Ovary (tissue), 9 donors: ENCODE results near the gene ACY1. TPM values are rescaled to one million over a fixed set of nuclear protein-coding genes. Genes with fewer than 3 reads are reported as not detected.

Experiments used
- DNase-seq, 5 donors: peaks; one replicate each; pipeline ENCODE4 v3.0.0-alpha.2; 2019 to 2020
- H3K27ac ChIP-seq, 2 donors: fragments of 200-600 bp; one replicate each; pipeline versions ENCODE4 v1.5.1 to v1.8.0; 2019 to 2022
- H3K27me3 ChIP-seq: fragments of 200-600 bp; one replicate; pipeline ENCODE4 v1.8.0; 2022
- H3K36me3 ChIP-seq: fragments of 200-600 bp; sonication (generic); one replicate; pipeline ENCODE4 v1.5.1; 2019
- H3K4me1 ChIP-seq: one replicate; pipeline ENCODE4 v1.8.1; 2013; ENCODE audit warnings: mild to moderate bottlenecking, moderate library complexity; ENCODE audit not compliant: insufficient read depth
- H3K4me3 ChIP-seq: fragments of 200-600 bp; sonication (generic); one replicate; pipeline ENCODE4 v1.5.1; 2017
- H3K9me3 ChIP-seq, 2 donors: fragments of 200-600 bp in 1 of 2; sonication (generic) in 1 of 2; one replicate each; pipeline versions ENCODE4 v1.5.1 to v1.8.1; 2013 to 2019; ENCODE audit warnings: mild to moderate bottlenecking in 1 of 2, moderate library complexity in 1 of 2
- CTCF ChIP-seq, 3 donors: fragments of 450-650 bp in 2 of 3; fragments of 200-600 bp in 1 of 3; IDR thresholded peaks; one replicate each; pipeline versions ENCODE4 v1.5.1 to v1.8.0; 2016 to 2022; ENCODE audit warnings: antibody characterized with exemption in 3 of 3, mild to moderate bottlenecking in 1 of 3
- EP300 ChIP-seq: sonication (generic); formaldehyde crosslinking; IDR thresholded peaks from one replicate; pipeline ENCODE4 v1.6.1; 2017; ENCODE audit warnings: antibody characterized with exemption
- POLR2A ChIP-seq: fragments of 450-650 bp; IDR thresholded peaks from one replicate; pipeline ENCODE4 v1.6.1; 2017; ENCODE audit warnings: antibody characterized with exemption, mild to moderate bottlenecking, moderate library complexity
- WGBS, 3 donors: extraction: QIAGEN DNeasy Blood & Tissue Kit in 1 of 3; methylation state at CpG; one replicate each; pipeline versions ENCODE4 v1.1.5 to v1.1.7; 2013 to 2017; 5-methylcytosine and 5-hydroxymethylcytosine counted together
- intact Hi-C, 4 donors: fragments of 100-400 bp; cut with DNase I; formaldehyde crosslinking; loops; one replicate each; pipeline versions ENCODE4 v1.11.0 to v1.15.1; 2022 to 2023
- polyA plus RNA-seq, 2 donors: library from polyadenylated mRNA; stranded (reverse); fragments of 200-250 nt in 1 of 2; fragments of 350-450 nt in 1 of 2; fragmentation: Illumina TruSeq in 1 of 2; extraction: RNeasy Lipid Tissue Mini Kit (QIAGEN cat#74804) in 1 of 2; gene quantifications; one replicate each; pipeline ENCODE4 v1.2.3, GENCODE V29; 2013 to 2014
- total RNA-seq, 7 donors: library from RNA; depleted of rRNA in 2 of 7; stranded (reverse); fragments of >200 nt in 2 of 7; fragmentation: NEBNext Ultra II Directional in 3 of 7; extraction: Animal tissue kit (Norgen Biotek cat#: 25700) in 3 of 7; gene quantifications; one replicate each; pipeline versions ENCODE4 v1.1.0 to v1.2.4, GENCODE V29; 2016 to 2023
- donor health status: DM: no; HTN: no; CAD: no; lungs with moderate emphysema.
- donor health status: DM: no; HTN: no; CAD: no.
- donor health status: Bipolar disorder and iron deficiency.
- donor health status: DM: yes; HTN: yes; CAD: no.
- donor health status: DM: no; HTN: no; CAD: no.
- donor health status: DM: yes; HTN: yes; CAD: no.

The ACY1 gene
- total and polyA plus RNA-seq, 9 donors: 8.4 to 27.4 (median 14.7) TPM

DNA sequence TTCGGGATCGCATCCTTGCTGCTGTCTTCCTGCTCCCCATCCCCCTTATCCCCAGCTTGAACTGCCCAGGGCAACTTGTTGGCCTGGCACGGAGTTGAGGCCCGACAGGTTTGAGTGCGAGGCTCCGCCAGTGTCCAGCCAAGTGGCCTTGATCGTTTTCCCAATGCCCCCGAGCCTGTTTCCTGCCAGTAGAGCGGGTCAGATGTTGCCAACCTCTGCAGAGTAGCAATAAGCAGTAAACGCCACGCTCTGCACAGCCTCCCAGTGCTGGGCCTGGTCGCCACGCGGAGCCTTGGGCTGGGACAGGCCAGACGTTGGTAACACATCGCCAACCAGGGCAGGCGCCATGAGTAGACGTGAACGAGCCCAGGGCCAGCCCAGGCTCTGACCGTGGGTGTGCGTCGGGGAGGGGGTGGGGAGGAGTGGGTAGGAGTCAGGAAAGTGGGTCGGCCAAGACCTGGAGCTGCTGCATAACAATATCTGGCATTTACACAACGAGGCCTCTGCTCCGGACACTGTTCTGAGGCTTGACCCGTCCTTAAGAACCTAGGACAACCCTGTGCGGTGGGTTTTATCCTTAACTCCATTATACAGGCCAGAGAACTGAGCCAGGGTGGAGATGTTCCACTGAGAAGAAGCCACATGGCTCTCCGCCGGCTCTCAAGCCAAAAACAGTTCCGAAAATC is 8.9 kb upstream of the ACY1 start:
- no peaks in the 10 kb centered on the region for H3K27me3 ChIP-seq
- peaks cover 3% of the 10 kb centered on the region for H3K4me1 ChIP-seq
- intact Hi-C loops: loop anchor here in 1 of 4 donors (1.0 kb wide), 1 partner anchor 32 kb away; the partner anchor contains the start of gene PARP3
- DNase-seq: peak; percentile 51 to 69 (median 66)
- no peaks in the 10 kb centered on the region for H3K9me3 ChIP-seq
- WGBS, 3 donors: 10 to 18% (median 13%) methylated on average over 30 of the region's 30 CpGs
- peak overlapping the region; percentile 78 to 88 for H3K27ac ChIP-seq
- TF ChIP-seq CTCF (IDR thresholded peaks at IDR 0.05) (peak in 1 of 3 donors; percentile 6), EP300 (no peak)
- H3K36me3 ChIP-seq: no peaks in the 10 kb centered on the region
- peak overlapping the region; percentile 44 for H3K4me3 ChIP-seq

GRCh38 chr3:51974963-51975851 is 8.1 kb upstream of the ACY1 start, which contains the start of gene ABHD14A:
ABHD14A (plus strand) TSS chr3:51975064; CDS start chr3:51975136, 72 bp downstream.
- TF ChIP-seq CTCF (IDR thresholded peaks at IDR 0.05) (no peak), POLR2A (peak; percentile 25)
- peak; percentile 75 to 86 (median 78) for DNase-seq
- H3K4me3 ChIP-seq: peak within 1 kb of the TSS; percentile 44
- no peaks in the 10 kb centered on the region for H3K27me3 ChIP-seq
- peak within 1 kb of the TSS; percentile 78 to 88 for H3K27ac ChIP-seq
- H3K4me1 ChIP-seq: peaks cover 3% of the 10 kb centered on the region
- no peaks in the 10 kb centered on the region for H3K36me3 ChIP-seq
- intact Hi-C loops: loop anchor here in 1 of 4 donors (1.0 kb wide), 1 partner anchor 33 kb away; the partner anchor contains the start of gene PARP3
- no peaks in the 10 kb centered on the region for H3K9me3 ChIP-seq
- WGBS, 3 donors: 0 to 1% (median 0%) methylated on average over 44 to 63 of the region's 63 CpGs

DNA sequence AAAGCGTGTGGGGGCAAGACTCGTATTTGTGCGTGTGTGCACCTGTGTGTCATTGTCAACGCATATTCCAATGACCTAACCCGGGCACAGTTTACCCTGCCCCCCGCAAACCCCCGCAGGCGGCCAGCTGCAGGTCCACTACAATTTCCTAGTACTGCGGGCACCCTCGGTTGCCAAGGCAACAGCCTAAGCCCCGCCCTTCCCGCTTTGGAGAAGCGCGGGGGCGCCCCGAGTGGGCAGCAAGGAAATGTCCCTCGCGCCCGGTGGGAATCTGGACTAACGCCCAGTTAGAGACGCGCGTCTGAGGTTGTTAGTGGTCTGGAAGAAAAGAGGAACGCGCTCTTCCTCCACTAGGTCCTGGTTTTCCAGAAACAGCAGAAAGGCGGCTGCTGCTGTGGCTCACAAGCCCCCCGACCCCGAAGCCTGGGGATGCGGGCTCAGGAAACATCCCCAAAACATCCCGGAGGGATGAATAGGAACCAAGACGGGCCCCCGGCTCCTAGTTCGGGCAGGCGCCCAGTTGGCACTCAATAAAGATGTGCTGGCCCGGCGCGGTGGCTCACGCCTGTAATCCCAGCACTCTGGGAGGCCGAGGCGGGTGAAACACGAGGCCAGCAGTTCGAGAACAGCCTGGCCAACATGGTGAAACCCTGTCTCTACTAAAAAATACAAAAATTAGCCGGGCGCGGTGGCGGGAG is 7.3 kb upstream of the ACY1 start:
- TF ChIP-seq EP300: no peak
- no peak for TF ChIP-seq POLR2A
- TF ChIP-seq CTCF (IDR thresholded peaks at IDR 0.05): peak in 1 of 3 donors; percentile 18
- no peaks in the 10 kb centered on the region for H3K9me3 ChIP-seq
- peak overlapping the region; percentile 44 for H3K4me3 ChIP-seq
- intact Hi-C loops: no loop called here
- H3K27me3 ChIP-seq: no peaks in the 10 kb centered on the region
- peak overlapping the region; percentile 1 to 88 for H3K27ac ChIP-seq
- H3K36me3 ChIP-seq: no peaks in the 10 kb centered on the region
- 23 to 29% (median 23%) methylated on average over 46 of the region's 46 CpGs for WGBS, 3 donors
- peak; percentile 87 to 94 (median 90) for DNase-seq
- H3K4me1 ChIP-seq: peaks cover 3% of the 10 kb centered on the region
